NCI-H2196 treated with DMSO at 0.1 percent for 48 hours (cell line): ENCODE data around the gene FKBP6.
"Not testable (repeated sequence)": the region's sequence is repeated elsewhere in the genome, so short reads cannot be mapped to it uniquely, and the experiment has no call there.

Experiments
- DNase-seq: peaks from one replicate; lab custom pipeline; 2025; ENCODE audit not compliant: unreplicated experiment; lab: John Stamatoyannopoulos, UW

The FKBP6 gene, protein sequence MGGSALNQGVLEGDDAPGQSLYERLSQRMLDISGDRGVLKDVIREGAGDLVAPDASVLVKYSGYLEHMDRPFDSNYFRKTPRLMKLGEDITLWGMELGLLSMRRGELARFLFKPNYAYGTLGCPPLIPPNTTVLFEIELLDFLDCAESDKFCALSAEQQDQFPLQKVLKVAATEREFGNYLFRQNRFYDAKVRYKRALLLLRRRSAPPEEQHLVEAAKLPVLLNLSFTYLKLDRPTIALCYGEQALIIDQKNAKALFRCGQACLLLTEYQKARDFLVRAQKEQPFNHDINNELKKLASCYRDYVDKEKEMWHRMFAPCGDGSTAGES

DNA sequence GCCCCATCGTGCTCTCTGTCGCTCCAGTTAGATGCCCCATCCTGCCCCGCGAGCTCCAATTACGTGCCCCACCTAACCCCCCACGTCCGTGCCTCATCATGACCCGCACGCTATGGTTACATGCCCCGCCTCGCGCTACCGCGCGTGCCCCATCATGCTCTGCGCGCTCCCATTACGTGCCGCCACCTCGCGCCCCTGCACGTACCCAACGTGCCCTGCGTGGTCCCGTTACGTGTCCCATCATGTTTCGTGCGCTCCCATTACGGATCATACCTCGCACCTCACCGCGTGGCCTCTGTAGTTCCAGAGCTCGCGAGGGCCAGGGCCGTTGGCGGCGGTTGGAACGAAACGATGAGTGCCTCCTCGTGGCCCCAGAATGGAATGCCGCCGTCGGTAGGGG lies at the start of gene FKBP6, which contains the start of gene TRIM50:
Gene FKBP6 (plus strand): TSS at position 240 of the 400 bp plus-strand sequence. CDS start 268 bp downstream, outside the sequence.
Gene TRIM50 (minus strand): TSS at position 161 of the 400 bp plus-strand sequence. CDS start 3,295 bp downstream, outside the sequence.
- DNase-seq = not testable (repeated sequence)

DNA sequence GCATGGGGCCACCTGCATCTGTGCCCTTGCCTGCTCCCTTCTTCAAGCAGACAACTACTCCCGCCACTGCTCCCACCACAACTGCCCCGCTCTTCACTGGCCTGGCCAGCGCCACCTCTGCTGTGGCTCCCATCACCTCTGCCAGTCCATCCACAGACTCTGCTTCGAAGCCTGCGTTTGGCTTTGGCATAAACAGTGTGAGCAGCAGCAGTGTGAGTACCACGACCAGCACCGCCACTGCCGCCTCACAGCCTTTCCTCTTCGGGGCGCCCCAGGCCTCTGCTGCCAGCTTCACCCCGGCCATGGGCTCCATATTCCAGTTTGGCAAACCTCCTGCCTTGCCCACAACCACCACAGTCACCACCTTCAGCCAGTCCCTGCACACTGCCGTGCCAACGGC lies 30.7 kb upstream of the FKBP6 start:
- DNase-seq = not testable (repeated sequence)

DNA sequence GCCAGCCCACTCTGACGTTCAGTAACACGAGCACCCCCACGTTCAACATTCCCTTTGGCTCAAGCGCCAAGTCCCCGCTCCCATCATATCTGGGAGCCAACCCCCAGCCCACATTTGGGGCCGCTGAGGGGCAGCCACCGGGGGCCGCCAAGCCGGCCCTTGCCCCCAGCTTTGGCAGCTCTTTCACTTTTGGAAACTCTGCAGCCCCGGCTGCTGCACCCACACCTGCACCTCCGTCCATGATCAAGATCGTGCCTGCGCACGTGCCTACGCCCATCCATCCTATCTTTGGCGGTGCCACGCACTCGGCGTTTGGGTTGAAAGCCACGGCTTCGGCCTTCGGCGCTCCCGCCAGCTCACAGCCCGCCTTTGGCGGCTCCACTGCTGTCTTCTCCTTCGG lies 30.3 kb upstream of the FKBP6 start:
- DNase-seq = not testable (repeated sequence)

DNA sequence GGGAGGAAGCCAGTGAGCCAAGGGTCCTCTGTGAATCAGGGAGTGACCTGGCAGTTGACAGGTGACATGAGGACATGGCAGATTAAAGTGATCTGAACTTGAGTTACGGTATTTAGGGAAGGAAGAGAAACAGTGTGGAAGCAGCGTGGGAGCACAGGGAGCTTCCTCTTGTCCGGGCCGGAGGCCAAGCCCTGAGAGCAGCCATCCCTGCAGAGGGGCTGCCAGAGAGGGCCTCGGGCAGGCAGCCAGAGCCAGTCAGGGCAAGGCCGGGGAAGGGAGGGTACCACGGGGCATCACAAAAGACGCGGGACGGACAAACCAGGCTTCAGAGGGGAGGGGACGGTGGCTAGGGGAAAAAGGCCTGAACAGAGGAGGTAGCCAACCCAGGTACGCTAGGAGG lies 28.1 kb upstream of the FKBP6 start:
- not testable (repeated sequence) for DNase-seq

DNA sequence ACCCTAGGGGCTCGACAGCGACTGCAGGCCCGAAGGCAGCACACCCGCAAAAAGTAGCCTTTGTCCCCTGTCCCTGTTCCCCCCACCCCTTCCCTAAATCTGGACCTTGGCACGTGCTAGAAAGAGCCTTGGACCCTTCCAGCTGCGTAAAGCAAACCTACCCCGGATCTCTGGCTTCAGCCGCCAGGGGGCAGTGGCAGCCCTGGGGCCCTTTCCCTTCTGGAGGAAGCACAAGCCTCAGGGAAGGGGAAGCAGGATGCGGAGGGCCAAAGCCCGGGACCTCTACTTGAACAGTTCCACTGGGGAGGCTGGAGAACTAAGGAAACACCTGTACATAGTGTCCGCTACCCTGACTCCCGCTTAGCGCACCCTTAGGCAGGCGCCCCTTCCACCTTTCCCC lies 26.9 kb upstream of the FKBP6 start:
- not testable (repeated sequence) for DNase-seq

DNA sequence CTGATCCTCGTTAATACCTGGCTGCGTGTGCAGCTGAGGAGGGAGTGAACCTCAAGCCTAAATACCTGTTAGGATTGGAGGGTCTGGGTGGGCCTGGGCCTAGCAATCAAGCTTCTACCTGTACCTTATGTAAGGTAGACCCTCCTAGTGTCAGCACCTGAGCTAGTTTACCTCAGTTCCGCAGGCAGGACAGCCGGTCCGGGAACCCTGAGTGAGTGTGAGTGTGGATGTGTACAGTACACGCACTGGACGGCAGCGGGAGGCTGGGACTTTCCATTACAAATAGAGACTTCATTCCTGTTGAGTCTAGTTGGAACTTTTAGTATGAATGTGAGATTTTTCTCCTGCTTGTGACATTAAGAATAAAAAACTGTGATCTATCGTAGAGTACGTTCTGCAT lies 25.1 kb upstream of the FKBP6 start:
- DNase-seq = not testable (repeated sequence)

DNA sequence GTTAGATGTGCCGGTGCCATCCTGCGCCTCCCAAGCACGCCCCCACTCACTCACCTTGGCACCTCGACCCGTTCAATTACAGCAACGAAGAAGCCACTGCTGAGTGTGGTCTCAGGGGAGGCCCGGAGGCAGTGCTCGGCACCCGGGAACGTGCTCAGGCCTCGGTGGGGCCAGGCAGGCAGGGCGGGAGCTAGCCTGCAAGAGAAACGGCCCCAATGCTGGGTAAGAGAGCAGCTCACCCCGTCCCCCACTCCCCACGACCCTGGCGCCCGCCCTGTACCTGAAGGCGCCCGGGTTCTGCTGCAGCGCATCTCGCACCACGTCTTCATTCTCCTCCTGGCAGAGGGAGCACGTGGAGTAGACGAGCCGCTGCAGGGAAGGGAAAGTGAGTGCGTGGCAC lies 24.4 kb upstream of the FKBP6 start:
- DNase-seq = no peak

DNA sequence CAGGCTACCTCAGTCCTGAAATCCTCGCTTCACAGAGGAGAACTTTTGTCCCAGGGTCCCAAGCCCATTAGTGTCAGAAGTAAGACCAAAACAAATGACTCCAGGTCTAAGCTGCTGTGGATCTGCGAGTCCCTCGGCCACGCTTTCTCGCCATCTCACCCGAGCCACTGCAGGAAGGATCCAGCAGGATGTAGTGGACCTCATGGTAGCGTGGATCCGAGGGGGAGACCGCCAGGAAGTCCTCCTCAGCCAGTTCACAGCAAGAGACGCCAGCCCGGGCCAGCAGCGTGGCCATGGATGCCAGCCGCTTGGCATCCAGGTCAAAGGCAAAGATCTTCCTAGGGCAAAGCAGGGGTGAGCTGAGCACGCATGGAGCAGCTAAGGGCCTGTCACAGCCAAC lies 23.9 kb upstream of the FKBP6 start:
- no peak for DNase-seq

DNA sequence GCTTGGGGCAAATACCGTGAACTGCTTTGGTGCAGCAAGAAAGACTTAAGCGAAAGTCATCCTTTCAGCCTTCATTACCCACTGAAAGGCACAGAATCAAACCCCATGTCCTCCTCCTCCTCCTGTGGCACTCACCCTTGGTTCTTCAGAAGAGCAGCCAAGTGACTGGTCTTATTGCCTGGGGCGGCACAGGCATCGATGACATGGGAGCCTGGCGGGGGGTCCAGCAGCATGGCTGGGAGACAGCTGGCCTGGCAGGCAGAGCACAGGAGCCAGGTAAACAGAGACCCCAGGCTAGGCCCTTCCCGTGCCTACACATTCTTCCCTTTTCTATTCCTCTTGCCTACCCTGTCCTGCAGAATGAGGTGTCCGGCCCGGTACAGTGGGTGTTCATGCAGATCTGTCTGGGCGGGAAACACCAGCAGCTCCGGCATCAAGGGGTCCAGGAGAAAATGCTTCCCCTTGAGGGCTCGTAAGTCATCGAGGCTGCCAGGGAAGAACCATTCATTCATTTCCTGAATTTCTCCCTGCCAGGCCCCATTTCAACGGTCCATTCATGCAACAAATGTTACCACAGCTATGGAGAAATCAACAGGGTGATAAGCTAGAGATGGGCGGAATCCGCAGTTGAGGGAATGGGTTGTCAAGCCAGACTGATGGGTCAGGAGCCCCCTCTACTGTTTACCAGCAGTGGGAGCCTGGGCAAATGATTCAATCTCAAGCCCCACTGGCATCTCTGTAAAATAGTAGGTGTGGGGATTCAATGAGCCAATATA lies 23.2 kb upstream of the FKBP6 start:
- not testable (repeated sequence) for DNase-seq

DNA sequence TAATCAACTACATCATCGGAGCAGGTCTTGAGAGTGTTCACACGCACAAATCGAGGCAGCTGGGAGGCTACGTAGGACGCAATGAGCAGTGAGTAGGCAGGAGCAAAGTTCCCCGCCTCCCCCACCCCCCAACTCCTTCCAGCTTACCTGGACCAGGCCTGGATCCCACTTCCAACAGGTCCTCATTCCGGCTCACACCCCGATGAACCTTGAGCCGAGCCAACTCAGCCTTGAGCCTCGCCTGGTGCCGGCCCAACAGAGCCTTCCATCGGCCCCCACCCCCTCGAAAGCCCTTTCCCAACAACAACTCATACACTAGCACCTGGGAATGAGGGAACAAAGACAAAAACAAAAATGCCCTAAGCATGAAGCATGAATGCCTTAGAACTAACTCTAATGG lies 20.5 kb upstream of the FKBP6 start:
- DNase-seq = no peak

DNA sequence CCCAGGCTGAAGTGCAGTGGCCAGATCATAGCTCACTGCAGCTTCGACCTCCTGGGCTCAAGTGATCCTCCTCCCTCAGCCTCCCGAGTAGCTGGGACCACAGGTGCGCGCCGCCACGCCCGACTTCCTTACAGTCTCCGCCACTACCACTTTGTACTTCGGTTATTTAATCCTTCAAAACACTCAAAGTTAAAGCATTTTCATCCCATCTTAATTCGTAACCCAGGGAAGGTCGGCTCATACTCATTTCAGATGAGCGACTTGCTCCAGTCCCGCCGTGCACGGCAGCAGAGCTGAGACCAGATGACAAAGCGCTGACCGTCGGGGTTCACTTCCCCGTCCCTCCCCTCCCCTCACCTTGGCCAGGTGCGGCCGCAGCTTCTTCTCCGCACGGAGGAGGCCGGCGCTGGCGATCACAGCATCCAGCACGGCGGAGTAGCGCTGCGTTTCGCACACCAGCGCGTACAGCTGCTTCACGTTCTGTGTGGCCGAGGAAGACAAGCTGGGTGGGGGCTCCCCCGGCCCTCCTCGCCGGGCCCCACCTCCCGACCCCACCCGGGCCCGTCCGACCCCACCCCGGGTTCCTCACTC lies 19.8 kb upstream of the FKBP6 start:
- no peak for DNase-seq

DNA sequence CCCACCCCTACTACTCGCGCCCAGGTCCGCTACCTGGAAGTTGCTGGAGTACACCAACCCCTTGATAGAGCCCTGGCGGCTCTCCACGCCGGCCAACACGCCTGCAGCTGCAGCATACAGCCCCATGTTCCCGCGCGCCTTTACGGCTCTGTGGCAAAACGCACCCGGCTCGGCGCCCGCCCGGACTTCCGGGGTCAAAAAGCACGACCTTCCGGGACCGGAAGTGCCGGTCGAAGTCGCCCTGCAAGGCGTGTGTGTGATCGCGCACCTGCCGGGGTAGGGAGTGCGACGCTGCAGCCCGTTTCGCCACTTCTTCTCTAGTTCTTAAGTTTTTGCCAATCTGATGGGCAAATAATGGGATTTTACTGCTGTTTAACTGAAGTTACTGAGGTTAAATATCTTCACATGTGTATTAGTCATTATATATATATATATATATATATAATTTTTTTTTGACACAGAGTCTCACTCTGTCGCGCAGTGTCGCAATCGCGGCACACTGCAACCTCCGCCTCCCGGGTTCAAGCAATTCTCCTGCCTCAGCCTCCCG lies 19.2 kb upstream of the FKBP6 start, which contains the start of gene NSUN5:
Gene NSUN5 (minus strand): TSS at position 162 of the 550 bp plus-strand sequence. CDS start 36 bp downstream, at position 126.
- DNase-seq = peak; percentile 85

DNA sequence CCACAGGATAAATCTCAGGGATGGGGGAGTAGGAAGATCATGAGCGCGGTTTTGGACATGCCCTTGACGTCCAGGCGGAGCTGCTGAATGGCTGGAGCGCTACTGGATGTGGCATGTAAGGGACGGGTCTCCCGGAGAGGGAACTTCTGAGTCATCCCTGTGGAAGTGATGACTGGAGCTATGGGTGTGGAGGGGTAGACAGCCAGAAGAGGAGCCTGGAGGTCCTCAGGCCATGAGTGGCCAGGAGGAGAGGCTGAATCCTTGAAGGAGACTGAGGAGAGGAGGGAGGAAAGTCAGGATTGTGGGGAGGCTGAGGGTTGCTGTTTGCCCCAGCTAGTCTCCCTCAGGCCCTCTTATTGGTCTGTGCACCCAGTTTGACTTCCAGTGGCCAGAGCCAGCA lies 16.5 kb upstream of the FKBP6 start:
- DNase-seq = not testable (repeated sequence)

DNA sequence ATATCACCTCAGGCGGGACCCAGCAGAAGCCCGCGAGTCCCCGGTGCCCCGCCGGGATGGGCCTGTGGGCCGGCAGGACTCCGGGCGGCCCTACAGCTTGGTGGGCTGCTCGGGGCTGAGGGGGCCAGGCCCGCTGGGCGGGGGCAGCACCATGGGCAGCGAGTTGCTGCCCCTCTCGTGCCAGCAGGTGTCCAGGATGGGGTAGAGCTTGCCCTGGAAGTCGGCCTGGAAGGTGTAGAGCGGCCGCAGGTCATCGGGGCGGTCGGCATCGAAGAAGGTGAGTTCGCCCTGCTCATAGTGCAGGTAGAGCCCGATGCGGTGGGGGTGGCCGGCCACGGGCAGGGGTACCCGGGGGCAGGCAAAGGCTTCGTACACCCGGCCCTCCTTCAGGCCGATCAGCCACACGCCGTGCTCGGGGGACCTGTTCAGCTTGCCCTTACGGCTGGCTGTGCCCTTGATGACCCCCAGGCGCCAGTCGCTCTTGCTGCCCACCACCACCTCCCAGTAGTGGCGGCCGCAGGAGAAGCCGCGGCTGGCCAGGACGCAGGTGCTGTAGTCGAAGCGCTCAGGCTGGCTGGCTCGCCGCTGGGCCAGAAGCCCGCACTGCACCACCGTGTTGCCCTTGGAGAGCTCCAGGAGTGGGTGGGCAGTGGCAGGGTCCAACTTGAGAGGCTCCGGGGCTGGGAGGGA lies 15.0 kb upstream of the FKBP6 start:
- DNase-seq = no peak

DNA sequence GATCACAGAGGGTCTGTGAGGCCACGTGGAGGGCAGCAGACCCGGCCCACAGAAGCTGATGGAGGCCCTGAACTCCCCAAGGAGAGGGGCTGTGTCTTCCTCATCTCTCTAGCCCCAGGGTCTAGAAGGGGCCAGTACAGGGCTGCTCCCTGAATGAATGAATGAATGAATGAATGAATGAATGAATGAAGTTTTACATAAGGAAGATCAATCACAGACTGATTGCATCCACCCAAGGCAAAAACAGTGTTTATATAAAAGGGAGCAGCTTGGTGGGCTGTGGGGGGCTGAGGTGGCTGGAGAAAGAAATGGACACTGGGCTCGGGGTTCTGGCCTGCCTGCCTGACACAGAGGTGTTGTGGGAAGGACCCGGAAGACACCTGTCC lies 14.4 kb upstream of the FKBP6 start:
- DNase-seq = no peak

DNA sequence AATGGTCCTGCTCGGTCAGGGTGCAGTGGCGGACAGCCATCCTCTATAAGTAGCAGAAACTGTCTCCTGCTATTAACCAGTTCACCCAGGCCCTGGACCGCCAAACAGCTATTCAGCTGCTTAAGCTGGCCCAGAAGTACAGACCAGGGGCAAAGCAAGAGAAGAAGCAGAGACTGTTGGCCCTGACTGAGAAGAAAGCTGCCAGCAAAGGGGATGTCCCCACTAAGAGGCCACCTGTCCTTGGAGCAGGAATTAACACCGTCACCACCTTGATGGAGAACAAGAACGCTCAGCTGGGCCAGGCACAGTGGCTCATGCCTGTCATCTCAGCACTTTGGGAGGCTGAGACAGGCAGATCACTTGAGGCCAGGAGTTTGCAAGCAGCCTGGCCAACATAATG lies 13.7 kb upstream of the FKBP6 start:
- DNase-seq = no peak

DNA sequence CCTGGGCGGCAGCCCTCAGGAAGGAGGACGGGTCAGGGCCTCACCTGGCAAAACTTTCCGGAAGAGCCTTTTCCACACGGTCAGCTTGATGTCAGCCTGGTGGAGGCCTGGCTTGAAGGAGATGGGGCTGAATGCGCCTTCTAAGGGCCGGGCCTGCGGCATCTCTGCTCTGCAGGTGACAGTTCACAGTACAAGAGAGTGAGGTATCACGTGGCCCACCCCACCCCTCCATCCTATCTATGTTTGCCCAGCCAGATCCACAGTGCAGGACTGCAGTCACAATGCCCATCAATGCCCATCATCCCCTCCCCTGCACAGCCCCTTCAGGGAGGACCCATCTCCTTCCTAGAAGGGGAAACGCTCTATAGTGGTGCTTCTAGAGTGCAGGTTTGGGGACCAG lies 11.4 kb upstream of the FKBP6 start:
- DNase-seq = no peak

DNA sequence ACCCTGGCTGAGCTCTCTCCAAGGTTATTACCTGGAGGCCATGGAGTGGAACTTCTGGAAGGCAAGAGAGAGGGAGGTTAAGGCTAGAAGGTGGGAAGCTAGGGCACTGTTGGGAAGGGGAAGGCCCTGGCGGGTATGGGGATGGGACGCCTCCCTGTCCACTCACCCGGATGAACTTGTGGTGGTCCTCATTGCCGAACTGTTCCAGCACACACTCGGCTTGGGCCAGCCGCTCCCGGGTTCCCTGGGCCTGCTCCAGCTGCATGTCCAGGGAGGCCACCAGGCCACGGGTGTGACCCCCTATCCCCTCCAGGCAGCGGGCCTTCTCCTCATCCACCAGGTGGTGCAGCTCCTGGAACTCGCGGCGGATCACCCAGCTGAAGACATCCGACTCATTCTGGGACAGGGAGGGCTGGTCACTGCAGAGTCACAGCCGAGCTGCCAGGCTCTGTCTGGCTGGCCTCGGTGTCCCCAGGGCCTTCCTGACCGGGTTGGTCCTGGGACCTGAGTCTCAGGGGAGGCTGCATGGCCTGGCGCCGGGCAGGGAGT lies 9.2 kb upstream of the FKBP6 start:
- not testable (repeated sequence) for DNase-seq

DNA sequence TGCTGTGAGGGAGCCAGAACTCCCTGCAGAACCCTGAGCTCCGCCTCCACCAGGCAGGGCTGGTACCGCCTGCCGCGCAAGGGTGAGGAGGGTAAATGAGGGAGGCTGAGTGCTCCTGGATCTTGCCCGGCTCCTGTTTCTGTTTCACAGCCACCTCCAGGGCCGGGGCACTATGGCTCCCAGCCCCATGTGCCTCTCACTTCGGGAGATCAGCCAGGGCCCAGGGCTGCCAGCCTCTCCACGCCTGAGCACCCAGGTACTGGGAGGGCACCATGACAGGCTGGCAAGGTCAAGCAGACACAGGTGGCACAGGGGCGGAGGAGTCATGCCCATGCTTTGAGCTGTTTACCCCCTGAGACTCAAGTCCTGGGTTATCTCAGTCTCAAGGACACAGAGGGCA lies 8.4 kb upstream of the FKBP6 start:
- DNase-seq = not testable (repeated sequence)

DNA sequence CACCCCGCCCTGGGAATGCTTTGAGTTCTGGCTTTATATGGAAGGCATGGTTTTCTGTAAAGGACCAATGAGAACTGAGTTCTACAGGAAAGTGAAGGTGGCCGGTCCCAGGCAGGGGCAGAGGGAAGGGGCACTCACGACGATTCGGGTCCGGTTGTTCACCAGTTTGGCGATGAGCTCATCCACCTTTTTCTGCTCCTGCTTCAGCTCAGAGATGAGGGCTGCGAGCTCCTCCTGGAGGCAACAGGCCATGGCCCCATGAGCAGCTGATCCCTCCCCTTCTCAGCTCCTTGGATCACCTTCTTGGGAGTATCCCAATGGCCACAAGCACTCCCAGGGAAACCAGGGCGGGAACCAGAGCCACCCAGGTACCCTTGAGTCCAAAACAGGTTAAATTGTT lies 8.0 kb upstream of the FKBP6 start:
- not testable (repeated sequence) for DNase-seq
